ENCODE data around the gene PM20D1. TPM values are rescaled to one million over a fixed set of nuclear protein-coding genes. Genes with fewer than 3 reads are reported as not detected.

PM20D1 gene
- polyA plus RNA-seq, 1 of the 3 experiments (the other 2 are of a cell fraction), result not detected

DNA sequence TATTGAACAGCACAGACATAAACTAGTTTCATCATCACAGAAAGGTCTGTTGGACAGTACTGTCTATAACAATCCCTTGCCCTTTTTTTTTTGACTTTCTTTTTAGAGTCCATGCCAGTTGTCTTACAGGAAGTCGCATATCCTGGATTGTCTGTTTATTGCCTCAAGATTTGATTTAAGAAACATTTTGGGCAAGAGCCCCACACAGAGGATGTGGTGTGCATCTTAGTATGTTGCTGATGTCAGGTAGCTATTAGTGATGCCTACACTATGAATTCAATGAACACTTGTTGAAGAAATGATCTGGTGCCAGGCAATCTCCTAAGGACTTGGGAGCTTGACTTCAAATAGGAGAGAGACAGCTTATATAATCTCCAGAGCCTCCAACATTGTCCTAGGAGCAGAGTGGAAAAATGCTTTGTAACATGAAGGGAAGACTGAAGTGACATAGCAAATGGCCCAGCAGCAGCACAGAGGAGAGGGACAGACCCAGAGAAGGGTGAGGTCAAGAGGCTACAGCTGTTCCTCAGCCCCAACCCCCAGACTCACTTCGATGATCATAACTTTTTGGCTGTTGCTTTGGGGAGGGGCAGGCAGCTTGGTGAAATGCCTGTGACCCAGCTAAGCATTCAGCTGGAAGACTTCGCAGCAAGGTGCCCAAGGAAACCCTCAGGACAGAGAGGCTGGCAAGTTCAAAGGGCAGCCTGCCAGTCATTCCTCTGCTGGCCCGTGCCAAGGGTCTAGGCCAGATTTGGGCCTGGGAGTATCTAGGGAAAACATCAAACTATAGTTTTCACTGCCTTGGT lies 67.1 kb downstream of the PM20D1 start:
- H4K20me1 ChIP-seq (ENCODE audit: insufficient read depth), result no peaks in the 10 kb centered on the region
- H3K36me3 ChIP-seq (replicated peaks in 1 of 2; ENCODE audit: control insufficient read depth in 1 of 2, insufficient read depth in 2 of 2, low read length in 1 of 2), result no peaks in the 10 kb centered on the region
- ChIA-PET POLR2A (no interaction called here), CTCF (interaction anchor here (1.5 to 2.4 kb wide), 2 partner anchors 10 to 194 kb away, joined by 6 to 23 read pairs; no protein-coding TSS in a partner anchor)
- 50% methylated on average over 2 of the region's 4 CpGs for WGBS (ENCODE audit: low lambda C conversion rate)
- no peak overlapping the region for H3K9ac ChIP-seq
- peaks cover 0 to 5% of the 10 kb centered on the region in 2 experiments; a peak in 1 of 4 replicates for H3K4me1 ChIP-seq (ENCODE audit: control insufficient read depth in 1 of 2, insufficient read depth in 2 of 2, low read depth in 1 of 2, low read length in 1 of 2)
- H3K4me2 ChIP-seq, result no peak overlapping the region
- TF ChIP-seq, protein P1, sequence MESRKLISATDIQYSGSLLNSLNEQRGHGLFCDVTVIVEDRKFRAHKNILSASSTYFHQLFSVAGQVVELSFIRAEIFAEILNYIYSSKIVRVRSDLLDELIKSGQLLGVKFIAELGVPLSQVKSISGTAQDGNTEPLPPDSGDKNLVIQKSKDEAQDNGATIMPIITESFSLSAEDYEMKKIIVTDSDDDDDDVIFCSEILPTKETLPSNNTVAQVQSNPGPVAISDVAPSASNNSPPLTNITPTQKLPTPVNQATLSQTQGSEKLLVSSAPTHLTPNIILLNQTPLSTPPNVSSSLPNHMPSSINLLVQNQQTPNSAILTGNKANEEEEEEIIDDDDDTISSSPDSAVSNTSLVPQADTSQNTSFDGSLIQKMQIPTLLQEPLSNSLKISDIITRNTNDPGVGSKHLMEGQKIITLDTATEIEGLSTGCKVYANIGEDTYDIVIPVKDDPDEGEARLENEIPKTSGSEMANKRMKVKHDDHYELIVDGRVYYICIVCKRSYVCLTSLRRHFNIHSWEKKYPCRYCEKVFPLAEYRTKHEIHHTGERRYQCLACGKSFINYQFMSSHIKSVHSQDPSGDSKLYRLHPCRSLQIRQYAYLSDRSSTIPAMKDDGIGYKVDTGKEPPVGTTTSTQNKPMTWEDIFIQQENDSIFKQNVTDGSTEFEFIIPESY (IDR thresholded peaks at IDR 0.05; ENCODE audit: borderline replicate concordance, low read depth), result no peak
- TF ChIP-seq, protein P2, sequence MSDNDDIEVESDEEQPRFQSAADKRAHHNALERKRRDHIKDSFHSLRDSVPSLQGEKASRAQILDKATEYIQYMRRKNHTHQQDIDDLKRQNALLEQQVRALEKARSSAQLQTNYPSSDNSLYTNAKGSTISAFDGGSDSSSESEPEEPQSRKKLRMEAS (IDR thresholded peaks at IDR 0.05; ENCODE audit: low read depth), result no peak
- TF ChIP-seq YY1 (IDR thresholded peaks at IDR 0.05; ENCODE audit: low read depth) (no peak), ELF1 (IDR thresholded peaks at IDR 0.05) (no peak), NFIC (IDR thresholded peaks at IDR 0.05; ENCODE audit: borderline replicate concordance) (no peak), GATA2 (CRISPR knock-in tag; IDR thresholded peaks at IDR 0.05) (no peak), FOXM1 (IDR thresholded peaks at IDR 0.05; ENCODE audit: low read depth) (no peak), CHD2 (IDR thresholded peaks at IDR 0.05; ENCODE audit: low read length, partially characterized antibody) (no peak), TEAD4 (IDR thresholded peaks at IDR 0.05; ENCODE audit: borderline replicate concordance, insufficient read depth) (no peak)
- TF ChIP-seq, protein P3, sequence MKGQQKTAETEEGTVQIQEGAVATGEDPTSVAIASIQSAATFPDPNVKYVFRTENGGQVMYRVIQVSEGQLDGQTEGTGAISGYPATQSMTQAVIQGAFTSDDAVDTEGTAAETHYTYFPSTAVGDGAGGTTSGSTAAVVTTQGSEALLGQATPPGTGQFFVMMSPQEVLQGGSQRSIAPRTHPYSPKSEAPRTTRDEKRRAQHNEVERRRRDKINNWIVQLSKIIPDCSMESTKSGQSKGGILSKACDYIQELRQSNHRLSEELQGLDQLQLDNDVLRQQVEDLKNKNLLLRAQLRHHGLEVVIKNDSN (IDR thresholded peaks at IDR 0.05; ENCODE audit: borderline replicate concordance, low read depth), result no peak
- TF ChIP-seq, protein P4, sequence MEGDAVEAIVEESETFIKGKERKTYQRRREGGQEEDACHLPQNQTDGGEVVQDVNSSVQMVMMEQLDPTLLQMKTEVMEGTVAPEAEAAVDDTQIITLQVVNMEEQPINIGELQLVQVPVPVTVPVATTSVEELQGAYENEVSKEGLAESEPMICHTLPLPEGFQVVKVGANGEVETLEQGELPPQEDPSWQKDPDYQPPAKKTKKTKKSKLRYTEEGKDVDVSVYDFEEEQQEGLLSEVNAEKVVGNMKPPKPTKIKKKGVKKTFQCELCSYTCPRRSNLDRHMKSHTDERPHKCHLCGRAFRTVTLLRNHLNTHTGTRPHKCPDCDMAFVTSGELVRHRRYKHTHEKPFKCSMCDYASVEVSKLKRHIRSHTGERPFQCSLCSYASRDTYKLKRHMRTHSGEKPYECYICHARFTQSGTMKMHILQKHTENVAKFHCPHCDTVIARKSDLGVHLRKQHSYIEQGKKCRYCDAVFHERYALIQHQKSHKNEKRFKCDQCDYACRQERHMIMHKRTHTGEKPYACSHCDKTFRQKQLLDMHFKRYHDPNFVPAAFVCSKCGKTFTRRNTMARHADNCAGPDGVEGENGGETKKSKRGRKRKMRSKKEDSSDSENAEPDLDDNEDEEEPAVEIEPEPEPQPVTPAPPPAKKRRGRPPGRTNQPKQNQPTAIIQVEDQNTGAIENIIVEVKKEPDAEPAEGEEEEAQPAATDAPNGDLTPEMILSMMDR (IDR thresholded peaks at IDR 0.05), result no peak
- TF ChIP-seq, protein P5, sequence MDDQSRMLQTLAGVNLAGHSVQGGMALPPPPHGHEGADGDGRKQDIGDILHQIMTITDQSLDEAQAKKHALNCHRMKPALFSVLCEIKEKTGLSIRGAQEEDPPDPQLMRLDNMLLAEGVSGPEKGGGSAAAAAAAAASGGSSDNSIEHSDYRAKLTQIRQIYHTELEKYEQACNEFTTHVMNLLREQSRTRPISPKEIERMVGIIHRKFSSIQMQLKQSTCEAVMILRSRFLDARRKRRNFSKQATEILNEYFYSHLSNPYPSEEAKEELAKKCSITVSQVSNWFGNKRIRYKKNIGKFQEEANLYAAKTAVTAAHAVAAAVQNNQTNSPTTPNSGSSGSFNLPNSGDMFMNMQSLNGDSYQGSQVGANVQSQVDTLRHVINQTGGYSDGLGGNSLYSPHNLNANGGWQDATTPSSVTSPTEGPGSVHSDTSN (IDR thresholded peaks at IDR 0.05), result no peak
- TF ChIP-seq, protein P6, sequence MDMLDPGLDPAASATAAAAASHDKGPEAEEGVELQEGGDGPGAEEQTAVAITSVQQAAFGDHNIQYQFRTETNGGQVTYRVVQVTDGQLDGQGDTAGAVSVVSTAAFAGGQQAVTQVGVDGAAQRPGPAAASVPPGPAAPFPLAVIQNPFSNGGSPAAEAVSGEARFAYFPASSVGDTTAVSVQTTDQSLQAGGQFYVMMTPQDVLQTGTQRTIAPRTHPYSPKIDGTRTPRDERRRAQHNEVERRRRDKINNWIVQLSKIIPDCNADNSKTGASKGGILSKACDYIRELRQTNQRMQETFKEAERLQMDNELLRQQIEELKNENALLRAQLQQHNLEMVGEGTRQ (IDR thresholded peaks at IDR 0.05; ENCODE audit: borderline replicate concordance, low read depth, low read length), result no peak
- DNase-seq, result no peak
- no peaks in the 10 kb centered on the region for H3K79me2 ChIP-seq (ENCODE audit: insufficient read depth)
- no peaks in the 10 kb centered on the region for H3K9me3 ChIP-seq
- H2AFZ ChIP-seq (ENCODE audit: low read depth), result no peak overlapping the region
- no peak overlapping the region for H3K27ac ChIP-seq (ENCODE audit: low read depth in 2 of 2, low read length in 1 of 2)
- H3K27me3 ChIP-seq (ENCODE audit: insufficient read depth), result no peaks in the 10 kb centered on the region
- no peaks in the 10 kb centered on the region for H3K9me2 ChIP-seq
- no peaks in the 10 kb centered on the region for H3F3A ChIP-seq (replicated peaks; ENCODE audit: insufficient read depth)
- no peak overlapping the region for H3K4me3 ChIP-seq (ENCODE audit: low read depth in 2 of 2, low read length in 1 of 2)
